ENCODE measurements around the gene MACF1.

GRCh38 chr1:39436842-39437241, 232.3 kb downstream of the MACF1 start:
- TF ChIP-seq CTCF (conservative IDR thresholded peaks at IDR 0.05 in 1 of 2, IDR thresholded peaks at IDR 0.05 in 1 of 2; ENCODE audit: extremely low read depth in 1 of 2, insufficient read depth in 1 of 2, low read depth in 1 of 2, low read length in 2 of 2) = no peak
- no peak for TF ChIP-seq EZH2 (IDR thresholded peaks at IDR 0.05; ENCODE audit: borderline replicate concordance, low read length)
